HG02623 (cell line): ENCODE measurements around the gene RXFP2.

ENCODE experiments used
- ATAC-seq: cut with Tn5 transposase; IDR thresholded peaks from one replicate; pipeline ENCODE4 v1.9.1; 2021; ENCODE audit warnings: moderate library complexity; ENCODE audit not compliant: unreplicated experiment

Gene RXFP2

GRCh38 chr13:31765138-31765785, 25.9 kb downstream of the RXFP2 start:
- no peak for ATAC-seq

- no peak for ATAC-seq
Observed at GRCh38 chr13:31767175-31767900, 28.0 kb downstream of the RXFP2 start.

GRCh38 chr13:31768351-31768750, 29.0 kb downstream of the RXFP2 start:
- no peak for ATAC-seq

- no peak for ATAC-seq
Observed at GRCh38 chr13:31769575-31769974, 30.2 kb downstream of the RXFP2 start.

DNA sequence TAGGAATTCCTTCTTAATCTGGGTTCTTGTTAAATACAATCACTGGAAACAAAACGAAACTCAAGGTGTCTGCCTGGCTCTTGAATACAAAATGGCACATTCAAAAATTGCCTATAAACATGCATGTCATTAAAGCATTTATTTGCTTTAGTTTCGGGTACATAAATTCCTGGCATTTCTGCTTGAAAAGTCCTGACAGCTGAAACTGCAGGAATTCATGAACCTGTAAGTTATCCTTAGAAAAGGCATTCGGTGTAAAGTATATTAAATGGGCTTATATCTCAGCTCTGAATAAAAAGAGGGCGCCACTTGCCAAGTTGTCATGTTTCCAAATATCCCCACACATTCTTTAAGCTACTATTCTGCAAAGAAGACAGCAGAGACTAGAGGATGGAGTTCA, 32.9 kb downstream of the RXFP2 start:
- ATAC-seq, result no peak

DNA sequence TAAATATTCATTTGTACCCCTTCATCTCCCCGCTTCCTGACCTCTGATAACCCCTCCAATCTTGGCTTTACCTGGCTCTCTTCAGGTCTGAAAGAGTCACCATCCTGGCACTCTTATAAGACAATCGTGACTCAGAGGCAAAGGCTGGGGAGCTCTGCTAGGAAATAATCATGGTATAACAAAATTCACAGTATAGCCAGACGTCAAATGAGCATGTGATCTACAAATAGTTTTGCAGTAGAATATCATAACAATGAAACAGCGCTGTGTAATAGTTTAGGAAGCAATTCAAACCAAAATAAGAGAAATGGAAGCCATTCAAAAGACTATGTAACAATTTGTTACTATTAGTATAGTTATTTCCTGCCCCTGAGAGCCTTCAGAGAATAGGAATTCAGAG, 34.2 kb downstream of the RXFP2 start:
- ATAC-seq, result no peak

DNA sequence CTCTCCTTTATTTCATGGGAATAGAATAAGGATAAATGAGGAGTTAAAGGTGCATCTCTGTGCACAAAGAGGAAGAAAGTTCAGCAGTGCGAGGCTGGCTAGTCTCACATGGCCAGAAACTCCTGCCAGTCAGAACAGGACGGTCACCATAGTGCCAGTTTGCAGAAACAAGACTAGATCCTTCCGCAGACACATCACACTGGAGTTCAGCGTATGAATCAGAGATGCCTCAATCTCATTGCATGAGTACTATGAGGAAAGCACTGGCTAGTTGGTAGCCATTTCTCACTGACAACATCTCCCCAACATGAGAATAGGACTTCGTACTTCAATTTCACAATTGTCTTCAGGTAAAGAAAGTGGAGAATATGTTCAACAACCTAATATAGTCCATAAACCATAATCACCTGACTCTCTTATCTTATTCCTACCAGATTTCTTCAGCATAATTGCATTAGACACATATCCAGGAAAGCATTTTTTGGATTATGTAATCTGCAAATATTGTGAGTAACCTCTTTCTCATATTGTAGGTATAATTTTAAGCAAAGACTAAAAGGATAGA, 34.9 kb downstream of the RXFP2 start:
- ATAC-seq, result no peak

DNA sequence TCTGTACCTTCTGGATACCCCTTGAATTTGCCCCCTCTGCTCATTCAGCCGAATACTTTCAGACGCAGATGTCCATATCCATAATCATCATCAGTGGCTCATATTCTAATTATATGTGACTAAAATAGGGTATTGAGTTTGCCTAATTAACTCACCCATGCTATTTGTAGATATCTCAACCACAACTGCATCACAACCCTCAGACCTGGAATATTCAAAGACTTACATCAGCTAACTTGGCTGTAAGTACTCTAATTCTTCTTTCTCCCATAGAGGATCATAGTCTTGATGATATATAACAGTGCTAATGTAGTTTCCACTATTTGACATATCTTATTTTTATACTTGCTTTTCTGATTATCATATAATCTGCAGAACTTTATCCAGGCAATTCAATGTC, 35.8 kb downstream of the RXFP2 start:
- no peak for ATAC-seq

DNA sequence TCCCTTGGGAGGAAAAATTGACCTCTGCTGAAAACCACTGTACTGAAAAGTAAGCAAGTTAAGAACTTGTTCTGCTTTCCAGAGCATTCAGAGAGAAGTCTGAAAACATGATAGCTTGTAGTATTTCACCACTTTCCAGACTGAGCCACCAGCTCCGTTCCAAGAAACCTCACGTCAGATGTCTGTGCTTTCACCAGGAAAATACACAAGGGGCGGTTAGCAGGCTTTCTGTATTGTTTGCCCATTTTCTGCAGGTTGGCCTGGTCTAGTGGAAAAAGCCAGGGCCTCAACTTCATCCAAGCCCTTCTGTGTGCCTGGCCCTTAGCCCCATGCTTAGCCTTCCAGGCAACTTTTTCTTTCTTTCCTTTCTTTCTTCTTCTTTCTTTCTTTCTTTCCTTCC, 36.4 kb downstream of the RXFP2 start:
- no peak for ATAC-seq

DNA sequence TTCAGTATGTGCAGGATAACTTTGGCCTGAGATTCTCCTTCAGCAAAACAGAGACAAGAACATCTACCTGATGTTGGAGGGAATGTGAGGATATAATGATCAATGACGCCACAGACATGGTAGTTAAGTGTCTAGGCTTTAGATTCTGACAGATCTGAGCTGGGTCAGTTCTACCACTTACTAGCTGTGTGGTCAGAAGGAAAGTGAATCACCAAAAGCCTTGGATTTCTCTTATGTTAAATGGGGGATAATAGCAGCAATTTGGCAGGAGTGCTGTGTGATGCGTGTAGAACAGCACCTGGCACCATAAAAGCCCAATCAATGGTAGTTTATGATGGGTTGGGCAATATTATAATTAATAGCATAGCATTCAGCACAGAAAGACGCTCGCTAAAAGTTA, 41.7 kb downstream of the RXFP2 start:
- no peak for ATAC-seq

DNA sequence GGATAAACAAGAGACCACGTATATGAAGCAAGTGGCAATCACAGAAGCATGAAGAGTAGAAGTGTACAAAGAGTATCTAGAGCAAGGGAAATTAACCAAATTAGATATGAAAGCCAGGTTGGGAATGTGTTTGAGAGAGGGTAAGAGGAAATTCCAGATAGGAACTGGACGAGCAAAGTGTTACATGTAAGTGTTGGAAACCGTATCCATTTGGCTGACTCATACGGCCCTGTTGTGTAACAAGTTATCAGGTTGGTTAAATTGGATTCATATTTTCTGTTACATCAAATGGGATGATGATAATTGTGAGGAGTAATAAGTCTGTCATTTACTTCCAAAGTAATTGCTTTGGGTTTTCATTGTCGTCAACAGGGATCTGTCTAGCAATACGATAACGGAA, 46.7 kb downstream of the RXFP2 start:
- ATAC-seq, result no peak

- ATAC-seq, result no peak
Observed at GRCh38 chr13:31790992-31791391, 51.7 kb downstream of the RXFP2 start.

- ATAC-seq, result no peak
Observed at GRCh38 chr13:31793246-31793645, 53.9 kb downstream of the RXFP2 start.

DNA sequence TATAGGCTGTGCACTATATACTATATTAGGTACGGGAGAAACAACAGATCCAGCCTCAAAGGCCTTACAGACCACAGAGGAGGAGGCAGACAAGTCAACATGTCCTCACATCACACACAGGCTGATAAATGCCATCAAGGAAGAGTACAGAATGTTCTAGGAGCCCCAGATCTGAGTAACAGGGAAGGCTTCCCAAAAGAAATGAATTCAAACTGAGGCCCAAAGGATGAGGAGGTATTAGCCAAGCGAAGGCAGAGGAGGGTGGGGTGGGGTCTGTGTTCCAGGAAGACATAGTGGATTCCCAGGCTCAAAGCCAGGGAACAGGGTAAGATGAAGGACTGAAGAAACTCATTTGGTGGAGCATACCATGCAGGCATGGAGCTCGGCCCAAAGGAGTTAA, 55.1 kb downstream of the RXFP2 start:
- ATAC-seq, result no peak

DNA sequence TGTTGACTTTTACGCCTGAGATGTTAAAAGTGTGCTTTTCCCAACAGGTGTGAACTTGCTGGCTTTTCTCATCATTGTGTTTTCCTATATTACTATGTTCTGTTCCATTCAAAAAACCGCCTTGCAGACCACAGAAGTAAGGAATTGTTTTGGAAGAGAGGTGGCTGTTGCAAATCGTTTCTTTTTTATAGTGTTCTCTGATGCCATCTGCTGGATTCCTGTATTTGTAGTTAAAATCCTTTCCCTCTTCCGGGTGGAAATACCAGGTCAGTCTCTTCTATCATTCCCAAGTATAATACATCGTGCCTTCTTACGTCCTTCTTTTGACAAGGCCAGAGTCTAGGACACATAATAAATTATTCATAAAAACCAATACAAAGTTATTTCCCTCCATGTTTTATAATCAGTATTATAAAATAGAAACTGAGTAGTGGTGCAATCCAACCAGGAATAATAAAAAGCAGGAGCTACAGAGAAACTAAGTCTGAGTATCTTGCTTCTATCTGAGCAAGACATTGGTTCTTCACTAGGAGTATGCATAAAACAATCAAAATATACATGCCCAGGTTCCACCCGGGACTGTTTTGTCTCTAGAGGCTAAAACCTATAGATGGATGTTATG, 57.9 kb downstream of the RXFP2 start:
- ATAC-seq, result no peak

- ATAC-seq, result no peak
Observed at GRCh38 chr13:31798189-31798588, 58.9 kb downstream of the RXFP2 start.

DNA sequence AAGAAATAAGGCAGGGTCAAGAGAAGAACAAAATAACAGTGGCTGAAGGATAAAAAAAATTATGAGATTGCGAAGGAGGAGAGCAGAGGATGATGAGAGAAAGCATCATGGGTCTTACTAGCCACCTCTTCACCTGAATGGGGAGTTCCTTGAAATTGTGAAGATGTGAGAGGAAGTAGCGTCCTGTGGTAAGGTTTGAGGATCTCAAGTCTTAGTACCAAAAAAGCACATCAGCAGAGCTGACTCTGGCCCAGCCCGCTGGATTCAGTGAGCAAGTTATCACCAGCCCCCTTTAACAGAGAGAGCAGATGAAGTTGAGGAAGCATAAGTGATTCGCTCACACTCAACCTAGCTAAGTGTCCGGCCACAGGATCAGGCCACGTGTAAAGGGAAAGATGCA, 61.8 kb downstream of the RXFP2 start:
- ATAC-seq, result no peak

DNA sequence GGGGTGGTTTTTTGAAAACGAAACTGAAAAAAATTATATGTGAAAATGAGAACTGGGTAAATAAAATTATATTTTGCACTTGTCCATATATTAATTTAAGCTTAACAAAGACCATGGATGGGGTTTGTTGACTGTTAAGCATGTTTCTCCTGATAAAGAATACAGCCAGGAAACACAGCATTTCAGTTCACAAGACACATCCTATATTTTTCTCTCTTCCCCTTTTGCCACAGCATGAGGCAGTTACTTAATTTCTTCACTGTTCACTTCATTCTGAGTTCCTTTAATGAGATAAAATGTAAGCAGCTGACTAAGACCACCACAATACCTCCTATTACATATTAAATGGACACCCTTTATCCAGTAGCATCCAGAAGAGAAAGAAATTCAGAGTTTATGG, 64.0 kb downstream of the RXFP2 start:
- ATAC-seq, result no peak

DNA sequence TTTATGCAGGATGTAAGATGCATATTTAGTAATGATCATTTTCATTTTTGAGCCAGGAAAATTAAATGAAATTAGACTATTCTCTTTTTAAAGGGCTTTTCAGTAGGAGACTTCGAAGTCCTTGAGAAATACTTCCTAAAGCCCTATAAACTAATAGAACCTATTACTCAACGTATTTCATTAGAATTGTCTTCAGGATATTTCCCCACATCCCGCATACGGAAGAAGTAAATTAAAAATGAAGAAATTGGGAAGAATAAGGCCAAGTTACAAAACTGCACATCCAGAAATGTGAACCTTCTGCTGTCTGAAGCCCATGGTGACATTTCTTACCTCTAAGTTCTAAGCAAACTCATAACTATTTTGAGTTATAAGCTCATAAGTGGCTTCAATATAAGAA, 66.5 kb downstream of the RXFP2 start:
- no peak for ATAC-seq

DNA sequence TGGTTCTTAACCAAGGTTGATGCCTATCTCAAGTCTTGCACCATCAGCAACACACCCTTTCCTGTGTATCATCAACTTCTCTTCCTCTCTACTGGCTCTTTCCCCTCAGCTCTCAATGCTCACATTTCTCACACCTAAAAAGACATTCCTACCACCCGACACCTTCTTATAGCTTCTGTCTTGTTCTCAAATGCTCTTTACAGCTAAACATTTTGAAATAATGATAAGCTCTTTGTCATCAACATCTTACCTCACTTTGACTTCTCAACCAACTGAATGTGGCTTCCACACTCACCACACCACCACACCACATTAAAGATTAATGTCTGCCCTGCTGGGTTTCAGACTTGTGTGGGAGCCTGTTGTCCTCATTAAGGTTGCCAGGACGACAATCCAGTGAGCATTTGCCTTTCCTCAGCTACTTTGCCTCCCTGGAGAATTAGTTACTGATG, 67.8 kb downstream of the RXFP2 start:
- no peak for ATAC-seq

DNA sequence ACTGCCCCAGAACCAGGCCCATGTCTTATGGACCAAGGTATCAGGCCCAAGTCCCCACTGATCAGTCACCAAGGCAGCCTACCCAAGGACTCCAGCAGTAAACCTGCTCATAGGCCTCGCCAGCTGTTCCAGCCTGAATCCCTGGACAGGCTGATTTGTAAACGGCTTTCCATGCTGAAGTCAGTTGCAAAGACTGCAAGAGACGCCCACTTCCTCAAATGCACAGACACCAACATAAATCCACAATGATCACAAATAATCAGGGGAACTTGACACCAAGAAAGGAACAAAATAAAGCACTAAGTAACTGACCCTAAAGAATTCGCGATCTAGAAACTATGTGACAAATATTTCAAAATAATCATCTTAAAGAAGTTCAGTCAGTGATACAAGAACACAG, 75.2 kb downstream of the RXFP2 start:
- ATAC-seq, result no peak
